ENCODE results near the gene THBS3. TPM values are rescaled to one million over a fixed set of nuclear protein-coding genes. Genes with fewer than 3 reads are reported as not detected.

The THBS3 gene
- total and polyA plus RNA-seq, 2 of the 13 experiments (the other 11 are each of a cell fraction or from before 2014, with no cell fraction given): 0.86 to 3.6 TPM

- TF ChIP-seq ZBTB25 (CRISPR knock-in tag; IDR thresholded peaks at IDR 0.05): peak; percentile 91; the same call in 1 of the 2 replicates
- peak; percentile 13; the same call in 1 of the 2 replicates for TF ChIP-seq RARA (CRISPR knock-in tag; IDR thresholded peaks at IDR 0.05)
- TF ChIP-seq ZNF142 (CRISPR knock-in tag; IDR thresholded peaks at IDR 0.05): 0 out of 2 replicates have a peak, but pooled peaks have one; percentile 39
- no peak for TF ChIP-seq MAFK (conservative IDR thresholded peaks at IDR 0.05 in 1 of 2, IDR thresholded peaks at IDR 0.05 in 1 of 2; ENCODE audit: low read length in 2 of 2)
- no peak for TF ChIP-seq SKIL (CRISPR knock-in tag; IDR thresholded peaks at IDR 0.05; ENCODE audit: borderline replicate concordance)
- TF ChIP-seq MNT (IDR thresholded peaks at IDR 0.05): no peak
- 0 out of 2 replicates have a peak, but pooled peaks have one; percentile 52 for TF ChIP-seq NKX3-1 (CRISPR knock-in tag; IDR thresholded peaks at IDR 0.05)
- TF ChIP-seq CHCHD3 (CRISPR knock-in tag; IDR thresholded peaks at IDR 0.05): no peak
- TF ChIP-seq ZNF616 (CRISPR knock-in tag; IDR thresholded peaks at IDR 0.05; ENCODE audit: low read depth): 0 out of 2 replicates have a peak, but pooled peaks have one; percentile 22
- no peak for TF ChIP-seq RBAK (CRISPR knock-in tag; IDR thresholded peaks at IDR 0.05)
- no peak for TF ChIP-seq HOXA7 (CRISPR knock-in tag; IDR thresholded peaks at IDR 0.05)
- TF ChIP-seq TEF (CRISPR knock-in tag; IDR thresholded peaks at IDR 0.05): no peak
- TF ChIP-seq ZNF562 (CRISPR knock-in tag; IDR thresholded peaks at IDR 0.05; ENCODE audit: borderline replicate concordance): no peak
- no peak for TF ChIP-seq JARID2 (CRISPR knock-in tag; IDR thresholded peaks at IDR 0.05; ENCODE audit: insufficient replicate concordance)
- TF ChIP-seq POLR2G (IDR thresholded peaks at IDR 0.05; ENCODE audit: low read depth, low read length): peak; percentile 91
- no peak for TF ChIP-seq ZNF780A (CRISPR knock-in tag; IDR thresholded peaks at IDR 0.05)
- no peak for TF ChIP-seq BHLHE40 (IDR thresholded peaks at IDR 0.05; ENCODE audit: low read length)
- TF ChIP-seq JUN (CRISPR knock-in tag; IDR thresholded peaks at IDR 0.05): no peak
Observed at GRCh38 chr1:155172732-155173477, 34.8 kb downstream of the THBS3 start, which contains the start of gene KRTCAP2 (continued).
